Renal cortical epithelial cell (primary cell): Measurements from ENCODE around the gene DLG1. TPM values are rescaled to one million over a fixed set of nuclear protein-coding genes. Genes with fewer than 3 reads are reported as not detected.

Experiments used
- DNase-seq: peaks from one replicate; pipeline ENCODE4 v3.0.0-alpha.2; 2011; ENCODE audit warnings: low read depth
- total RNA-seq: library from RNA; depleted of rRNA; stranded (reverse); fragments of >200 nt; gene quantifications from 2 replicates; pipeline ENCODE4 v1.2.3, GENCODE V29; 2014

The DLG1 gene
- total RNA-seq, 1 donor from 2014 or later = 197 TPM

- DNase-seq = no peak
Measured at GRCh38 chr3:197015790-197016736, 282.3 kb downstream of the DLG1 start.

GRCh38 chr3:197014942-197015575 is 283.4 kb downstream of the DLG1 start:
- no peak for DNase-seq

DNA sequence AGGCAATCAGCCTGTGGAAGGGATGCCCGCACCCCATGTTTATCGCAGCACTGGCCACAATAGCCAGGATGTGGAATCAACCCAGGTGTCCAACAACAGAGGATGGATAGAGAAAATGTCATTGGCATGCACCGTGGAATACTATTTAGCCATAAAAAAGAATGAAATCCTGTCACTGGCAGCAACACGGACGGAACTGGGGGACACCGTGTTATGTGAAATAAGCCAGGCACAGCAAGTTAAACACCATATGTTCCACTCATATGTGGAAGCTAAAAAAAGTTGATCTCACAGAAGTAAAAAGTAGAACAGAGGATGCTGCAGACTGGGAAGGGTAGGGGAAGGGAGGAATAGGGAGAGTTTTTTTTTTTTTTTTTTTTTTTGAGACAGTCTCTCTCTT is 284.4 kb downstream of the DLG1 start:
- DNase-seq = no peak

DNA sequence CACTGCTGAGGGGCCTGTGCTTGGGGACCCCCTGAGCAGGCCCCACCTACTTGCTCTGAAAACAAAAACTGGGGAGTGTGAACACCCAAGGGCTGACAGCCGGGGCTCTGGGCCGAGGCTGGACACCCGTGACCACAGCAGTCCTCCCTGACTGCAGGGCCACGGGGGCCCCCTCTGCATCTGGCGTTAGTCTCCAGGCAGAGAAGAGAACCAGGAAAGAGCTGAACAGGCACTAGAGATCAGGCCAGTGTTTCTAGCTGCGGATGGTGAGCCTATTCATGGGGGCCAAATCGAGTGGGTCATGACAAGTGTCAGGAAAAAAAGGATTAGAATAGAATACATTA is 285.9 kb downstream of the DLG1 start:
- no peak for DNase-seq

DNA sequence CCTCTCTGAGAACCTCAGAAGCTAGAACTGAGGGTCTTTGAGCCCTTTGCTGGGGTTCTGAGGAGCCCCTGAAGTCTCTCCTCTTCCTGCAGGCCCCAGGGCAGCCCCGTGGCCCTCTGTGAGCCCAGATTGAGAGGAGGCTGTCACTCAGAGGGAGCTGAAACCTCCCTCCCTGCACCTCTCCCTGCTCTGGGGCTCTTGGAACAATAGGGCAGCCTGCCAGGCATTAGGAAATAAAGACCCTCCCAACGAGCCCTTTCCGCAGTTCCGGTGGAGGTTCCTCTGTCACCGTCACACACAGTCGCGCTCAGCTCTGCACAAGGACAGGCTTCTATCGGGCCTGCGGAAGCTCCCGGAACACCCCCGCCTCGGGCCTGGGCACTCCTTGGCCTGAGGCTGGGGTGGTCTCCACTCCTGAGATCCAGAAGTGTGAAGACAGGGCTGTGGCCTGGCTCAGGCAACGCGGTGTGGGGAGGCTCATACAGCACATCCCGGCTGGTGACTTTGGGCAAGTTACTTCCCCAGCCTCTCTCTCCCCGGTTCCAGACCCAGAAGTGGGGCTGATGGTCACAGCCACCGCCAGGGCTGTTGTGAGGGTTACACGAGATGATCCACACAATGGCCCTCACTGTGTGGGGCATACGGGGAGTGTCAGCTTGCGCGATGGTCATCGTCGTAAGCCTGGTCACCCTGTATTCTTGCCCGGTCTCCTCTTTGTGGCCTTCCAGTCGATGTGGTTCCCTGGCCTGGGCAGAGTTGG is 286.5 kb downstream of the DLG1 start:
- DNase-seq = no peak

DNA sequence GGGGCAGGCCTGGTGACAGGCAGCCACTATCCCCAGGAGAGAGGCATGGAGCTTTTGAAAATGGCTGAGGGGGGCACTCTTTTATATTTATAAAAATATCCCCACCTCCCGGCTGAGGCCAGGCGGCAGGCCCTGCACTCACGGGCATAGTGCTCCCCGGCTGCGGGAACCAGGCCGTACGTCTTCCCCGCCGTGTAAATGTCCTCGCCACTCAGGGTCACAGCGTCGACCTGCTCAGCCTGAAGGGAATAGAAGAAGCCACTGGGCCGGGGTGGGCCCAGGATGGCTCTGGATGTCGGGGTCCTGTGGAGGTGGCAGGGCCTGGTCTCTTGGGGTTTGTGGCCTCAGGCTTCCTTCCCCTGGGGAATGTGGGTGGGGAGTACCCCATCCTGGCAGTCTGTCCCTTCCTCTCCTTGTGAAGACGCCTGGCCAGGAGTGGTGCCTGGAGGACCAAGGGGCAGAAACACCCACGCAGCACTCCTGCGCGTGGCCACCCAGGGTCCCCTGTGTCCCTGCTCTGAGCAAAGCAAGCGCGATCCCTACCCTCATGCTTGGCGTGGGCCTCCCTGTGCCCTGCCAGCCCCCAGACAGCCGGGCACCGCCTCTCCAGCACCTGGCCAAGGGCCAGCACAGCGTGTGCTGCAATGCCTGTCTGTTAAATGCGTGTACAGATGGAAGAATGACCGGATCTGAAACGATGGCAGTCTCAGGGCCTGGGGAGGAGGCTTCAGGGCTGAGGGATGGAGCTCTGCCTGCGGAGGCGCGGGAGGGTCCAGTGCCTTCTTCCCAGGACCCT is 287.7 kb downstream of the DLG1 start:
- no peak for DNase-seq

DNA sequence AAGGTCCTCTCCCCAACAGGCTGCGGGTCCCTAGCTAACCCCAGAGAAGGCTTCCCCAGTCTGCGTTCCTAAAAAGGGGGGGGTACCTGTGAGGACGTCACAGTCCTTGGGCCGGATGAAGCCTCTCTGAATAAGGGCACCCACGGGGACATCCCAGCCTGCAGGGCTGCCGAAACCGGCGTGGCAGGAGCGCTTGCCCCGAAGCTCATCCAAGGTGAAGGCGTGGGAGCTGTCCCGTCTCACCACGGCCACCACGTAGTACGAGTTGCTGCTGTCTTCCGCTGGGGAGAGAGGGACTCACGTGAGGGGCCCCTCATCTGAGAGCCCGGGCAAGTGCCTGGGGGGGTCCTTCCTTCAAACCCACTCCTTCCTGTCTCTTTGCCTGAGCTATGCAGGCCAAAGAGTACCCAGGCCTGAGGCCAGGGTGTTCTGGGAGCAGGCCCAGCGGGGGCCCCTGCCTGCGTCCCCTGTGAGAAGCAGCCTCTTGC is 288.8 kb downstream of the DLG1 start:
- DNase-seq = no peak

- DNase-seq = no peak
Measured at GRCh38 chr3:197008436-197009209, 289.8 kb downstream of the DLG1 start.

- no peak for DNase-seq
Measured at GRCh38 chr3:197007953-197008352, 290.5 kb downstream of the DLG1 start.

GRCh38 chr3:197007296-197007940 is 291.0 kb downstream of the DLG1 start:
- DNase-seq = no peak

DNA sequence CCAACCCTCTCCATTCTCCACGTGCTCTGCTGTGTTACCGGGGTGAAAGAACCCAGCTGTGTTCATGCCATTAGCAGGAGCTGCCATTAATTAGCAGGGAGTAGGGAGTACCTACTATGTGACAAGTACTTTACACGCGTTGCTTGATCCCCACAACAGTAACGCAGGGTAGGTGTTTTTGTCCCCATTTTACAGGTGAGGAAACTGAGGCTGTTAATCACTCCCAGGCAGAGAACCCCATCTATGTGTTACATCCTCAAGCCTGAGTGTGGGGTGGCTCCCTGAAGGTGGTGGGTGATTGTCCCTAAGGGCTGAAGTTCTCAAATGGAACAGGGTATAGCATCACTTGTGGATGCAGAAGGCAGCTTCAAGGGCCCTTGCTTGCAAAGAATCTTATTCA is 291.6 kb downstream of the DLG1 start:
- no peak for DNase-seq

- DNase-seq = no peak
Measured at GRCh38 chr3:197006446-197006845, 292.0 kb downstream of the DLG1 start.

GRCh38 chr3:197003461-197004385 is 294.7 kb downstream of the DLG1 start:
- no peak for DNase-seq

- DNase-seq = peak; percentile 37
Measured at GRCh38 chr3:197002701-197003454, 295.5 kb downstream of the DLG1 start.

- no peak for DNase-seq
Measured at GRCh38 chr3:197001972-197002700, 296.3 kb downstream of the DLG1 start.

DNA sequence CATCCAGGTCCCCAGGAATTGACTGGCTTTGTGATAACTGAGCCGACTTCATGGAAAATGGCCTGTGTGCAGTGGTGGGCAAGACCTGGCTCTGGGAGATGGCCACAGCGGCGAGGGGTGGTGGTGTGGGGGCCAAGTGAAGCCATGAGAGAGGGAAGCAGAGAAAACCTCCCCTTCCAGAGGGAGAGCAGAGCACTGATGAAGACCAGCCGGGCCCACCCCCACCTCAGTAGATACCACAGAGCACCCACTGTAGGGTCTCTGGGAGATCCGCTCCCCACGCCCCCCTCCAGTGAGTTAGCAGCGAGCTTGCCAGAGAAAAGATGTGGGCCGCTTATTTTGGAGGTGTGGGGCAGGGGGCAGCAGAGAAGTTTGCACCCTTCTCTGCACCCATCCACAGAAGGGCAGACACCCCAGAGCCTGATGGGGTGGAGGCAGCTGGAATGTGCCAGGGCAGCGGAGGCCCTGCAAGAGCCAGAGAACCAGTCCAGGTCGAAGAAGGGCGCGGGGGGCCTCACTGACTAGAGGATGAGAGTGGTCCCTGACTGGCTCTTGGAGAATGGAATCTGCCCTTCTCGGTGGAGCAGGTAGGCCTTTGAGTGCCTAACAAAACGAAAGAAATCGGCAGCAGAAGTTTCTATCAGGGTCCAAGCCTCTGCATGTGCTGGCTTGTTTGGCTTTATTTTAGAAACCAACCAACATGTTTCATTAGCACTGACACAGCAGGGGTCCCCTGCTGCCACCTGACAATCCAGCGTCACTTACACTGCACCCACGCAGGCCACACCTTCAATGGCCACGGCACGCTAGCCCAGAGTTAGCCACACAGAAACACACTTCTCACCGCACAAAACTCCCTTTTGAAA is 297.1 kb downstream of the DLG1 start:
- no peak for DNase-seq

- DNase-seq = no peak
Measured at GRCh38 chr3:197000211-197000610, 298.2 kb downstream of the DLG1 start.
